COR-L47 (cell line): ENCODE results near the gene GRHL1.
A peak's percentile ranks its signal among the peaks of the same experiment; 100 is the strongest.

Experiments used
- DNase-seq: peaks from one replicate; lab custom pipeline; 2025; lab: John Stamatoyannopoulos, UW

Gene GRHL1

DNA sequence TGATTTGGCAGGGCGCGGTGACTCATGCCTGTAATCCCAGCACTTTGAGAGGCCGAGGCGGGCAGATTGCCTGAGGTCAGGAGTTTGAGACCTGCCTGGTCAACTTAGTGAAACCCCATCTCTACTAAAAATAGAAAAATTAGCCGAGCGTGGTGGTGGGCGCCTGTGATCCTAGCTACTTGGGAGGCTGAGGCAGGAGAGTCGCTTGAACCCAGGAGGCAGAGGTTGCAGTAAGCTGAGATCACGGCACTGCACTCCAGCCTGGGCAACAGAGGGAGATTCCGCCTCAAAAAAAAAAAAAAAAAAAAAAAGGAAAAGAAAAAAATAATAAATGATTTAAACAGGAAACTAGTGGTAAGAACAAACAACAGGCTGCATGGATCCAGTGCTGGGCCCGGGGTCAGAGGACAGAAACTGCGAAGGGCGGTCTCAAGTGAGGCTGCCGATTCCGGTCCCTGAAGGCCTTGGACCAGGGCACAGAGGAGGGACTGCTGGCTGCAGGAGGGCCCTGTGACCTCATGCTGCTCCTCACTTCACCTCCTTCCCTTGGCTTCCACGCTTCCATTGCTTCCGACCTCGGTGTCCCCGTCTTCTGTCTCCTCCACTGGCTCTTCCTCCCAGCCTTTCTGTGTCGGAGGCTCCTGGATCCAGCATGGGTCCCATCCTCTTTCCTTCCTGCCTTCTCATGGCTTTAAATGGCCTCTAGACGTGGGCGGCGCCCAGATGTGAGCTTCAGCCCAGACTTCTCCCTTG is 2.1 kb upstream of the GRHL1 start:
- DNase-seq, result no peak

DNA sequence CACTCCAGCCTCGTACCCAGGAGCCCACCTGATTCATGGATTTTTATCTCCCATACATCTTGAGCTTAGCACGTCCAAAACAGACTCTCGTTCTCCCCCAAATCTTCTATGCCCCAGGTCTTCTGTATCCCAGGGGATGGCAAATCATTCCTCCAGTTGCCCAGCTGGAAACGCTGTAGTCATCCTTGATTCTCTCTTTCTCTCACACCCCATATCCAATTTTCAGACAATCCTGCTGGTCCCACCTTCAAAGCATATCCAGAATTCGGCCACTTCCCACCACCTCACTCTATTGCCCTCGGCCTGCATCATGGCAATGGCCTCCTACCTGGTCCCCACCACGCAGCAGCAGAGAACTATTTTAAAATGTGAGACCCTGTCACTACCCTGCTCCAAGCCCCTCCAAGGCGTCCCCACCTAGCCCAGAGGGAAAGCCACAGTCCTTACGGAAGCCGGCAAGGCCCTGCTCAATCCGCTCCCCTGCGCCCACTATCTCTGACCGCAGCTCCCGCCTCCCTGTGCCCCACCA is 1.4 kb upstream of the GRHL1 start:
- DNase-seq, result no peak

DNA sequence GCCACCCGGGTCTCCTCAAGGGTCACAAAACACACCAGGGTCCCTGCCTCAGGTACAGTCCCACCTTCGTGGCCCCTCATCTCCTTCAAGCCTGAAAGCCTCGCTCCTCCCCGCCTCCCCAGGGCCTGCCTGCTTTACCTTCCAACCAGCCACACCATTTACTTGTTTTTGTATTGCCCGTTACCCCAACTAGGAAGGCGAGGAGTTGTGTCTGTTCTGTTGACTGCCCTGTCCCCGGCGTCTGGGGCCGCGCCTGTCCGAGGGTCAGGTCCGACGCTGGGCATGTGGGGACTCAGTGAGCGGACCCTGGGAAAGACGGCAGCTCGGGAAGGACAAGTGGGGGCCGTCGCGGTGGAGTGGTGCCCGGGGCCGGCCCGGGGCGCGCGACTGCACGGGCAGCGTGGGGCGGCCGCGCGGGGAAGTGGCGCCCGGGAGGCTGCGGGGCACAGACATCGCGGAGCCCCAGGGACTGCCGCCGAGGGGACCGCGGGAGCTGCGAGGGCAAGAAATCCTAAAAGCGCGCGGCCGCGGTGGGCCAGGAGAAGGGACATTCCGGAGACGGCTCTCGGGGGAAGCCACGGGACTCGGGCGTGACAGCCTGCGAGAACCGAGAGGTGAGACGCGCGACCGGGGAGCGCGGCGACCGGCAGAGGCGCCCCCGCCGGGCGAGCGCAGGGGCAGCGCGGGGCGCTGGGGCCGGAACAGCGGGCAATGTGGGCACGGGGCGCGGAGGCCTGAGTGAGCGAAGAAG is 797 bp upstream of the GRHL1 start:
- peak; percentile 51 for DNase-seq

DNA sequence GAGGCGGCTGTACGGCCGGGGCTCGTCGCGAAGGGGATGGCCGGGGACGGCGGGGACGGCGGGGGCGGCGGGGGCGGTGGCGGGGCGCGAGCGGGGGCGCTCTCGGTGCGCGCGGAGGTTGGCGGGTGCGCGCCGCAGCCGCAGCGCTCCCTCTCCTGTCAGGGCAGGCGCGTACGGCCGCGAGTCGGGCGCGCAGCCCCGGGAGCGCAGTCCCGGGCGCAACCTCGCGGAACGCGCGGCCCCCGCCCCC is 296 bp upstream of the GRHL1 start:
- DNase-seq, result no peak

DNA sequence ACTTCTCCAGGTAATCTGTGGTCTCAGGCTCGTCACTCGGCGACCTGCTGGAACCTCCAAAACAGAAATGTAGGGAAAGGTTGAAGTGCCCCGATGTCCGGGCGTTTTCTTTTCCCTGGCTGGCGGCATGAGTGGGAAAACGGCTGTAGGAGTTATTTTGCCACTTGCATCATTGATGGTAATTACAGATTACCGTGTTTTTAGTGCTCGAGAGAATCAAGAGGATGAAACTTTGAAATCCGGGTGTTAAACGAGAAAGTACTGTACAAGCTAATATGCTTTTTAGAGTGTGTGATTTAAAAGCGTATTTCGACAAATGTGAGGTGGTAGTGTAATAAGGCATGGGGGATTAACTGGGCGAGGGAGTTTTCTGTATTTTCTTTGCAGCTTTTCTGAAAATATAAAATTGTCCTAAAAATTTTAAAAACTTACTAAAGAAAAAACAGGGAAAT is 819 bp downstream of the GRHL1 start:
- no peak for DNase-seq

DNA sequence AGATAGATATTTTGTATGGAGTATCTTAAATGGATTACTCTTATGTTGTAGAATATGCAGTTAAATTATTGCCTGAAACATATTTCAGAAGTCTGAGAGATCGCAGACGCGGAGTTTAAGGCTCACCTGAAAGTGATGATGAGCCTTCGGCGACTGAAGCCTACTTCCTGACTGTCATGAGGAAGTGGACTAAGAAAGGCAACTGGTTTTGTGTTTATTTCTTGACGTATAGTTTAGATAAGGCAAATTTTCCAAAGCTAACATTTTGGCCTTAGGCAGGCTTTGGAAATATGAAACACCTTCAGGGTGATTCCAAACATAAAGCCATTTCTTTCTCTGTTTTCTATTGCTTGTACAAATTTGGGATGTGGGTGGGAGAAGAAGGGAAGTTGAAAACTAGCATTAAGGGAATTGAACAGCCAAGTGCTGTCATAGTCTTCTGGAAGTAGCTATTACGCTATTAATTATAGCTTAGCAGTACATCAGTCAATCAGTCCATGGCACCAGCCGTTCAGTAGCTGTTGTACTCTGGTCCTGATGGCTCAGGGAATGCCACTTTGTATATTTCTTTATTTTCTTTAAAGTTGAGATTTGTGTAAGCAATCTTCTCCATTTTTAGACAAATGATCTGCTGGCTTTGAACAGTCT is 1.5 kb downstream of the GRHL1 start:
- no peak for DNase-seq

DNA sequence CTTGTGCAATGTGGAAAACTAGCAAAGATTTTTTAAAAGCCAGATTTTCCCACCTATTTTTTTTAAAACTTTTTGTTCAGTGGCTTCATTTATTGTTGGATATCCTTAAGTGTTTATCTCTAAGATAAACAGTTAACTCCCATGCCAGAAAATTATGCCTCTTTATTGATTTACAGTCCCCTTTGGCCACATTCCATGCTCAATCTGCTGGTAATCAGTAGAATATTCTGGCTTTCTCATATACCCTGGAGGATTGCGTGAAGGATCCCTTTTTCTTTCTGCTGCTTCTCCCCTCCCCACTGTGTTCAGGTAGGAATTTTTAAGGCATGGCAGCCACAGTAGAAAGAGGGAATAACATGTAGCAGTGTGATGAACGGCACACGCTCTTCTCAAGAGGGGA is 2.6 kb downstream of the GRHL1 start:
- no peak for DNase-seq

DNA sequence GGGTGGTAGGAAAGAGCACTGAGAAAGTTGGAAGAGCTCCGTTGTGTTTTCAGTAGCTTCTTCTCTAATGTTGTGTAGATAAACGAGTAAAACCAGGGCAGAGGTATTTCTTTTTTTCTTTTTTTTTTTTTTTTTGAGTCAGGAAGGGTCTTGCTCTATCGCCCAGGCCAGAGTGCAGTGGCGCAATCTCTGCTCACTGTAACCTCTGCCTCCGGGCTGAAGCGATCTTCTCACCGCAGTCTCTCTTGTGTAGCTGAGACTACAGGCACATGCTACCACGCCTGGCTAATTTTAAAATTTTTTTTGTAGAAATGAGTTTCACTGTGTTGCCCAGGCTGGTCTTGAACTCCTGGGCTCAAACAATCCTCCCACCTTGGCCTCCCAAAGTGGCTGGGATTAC is 6.6 kb downstream of the GRHL1 start:
- no peak for DNase-seq

DNA sequence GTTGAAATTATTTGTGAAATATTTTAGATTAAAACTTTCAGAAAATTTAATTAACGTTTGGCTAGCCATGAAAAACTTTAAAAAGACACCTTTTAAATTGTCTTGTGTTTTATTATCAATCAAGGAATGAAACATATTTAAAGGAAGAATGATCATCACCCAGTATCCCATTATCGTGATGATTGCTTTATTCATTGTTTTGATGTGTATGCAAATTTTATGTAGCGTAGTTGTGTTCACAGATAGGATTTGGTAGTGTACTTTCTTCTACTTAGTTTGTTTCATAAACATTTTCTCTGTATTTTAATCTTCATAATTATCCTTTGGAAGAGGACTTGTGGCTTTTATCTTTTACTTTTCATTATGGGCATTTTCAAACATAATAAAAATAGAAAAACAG is 7.8 kb downstream of the GRHL1 start:
- no peak for DNase-seq

DNA sequence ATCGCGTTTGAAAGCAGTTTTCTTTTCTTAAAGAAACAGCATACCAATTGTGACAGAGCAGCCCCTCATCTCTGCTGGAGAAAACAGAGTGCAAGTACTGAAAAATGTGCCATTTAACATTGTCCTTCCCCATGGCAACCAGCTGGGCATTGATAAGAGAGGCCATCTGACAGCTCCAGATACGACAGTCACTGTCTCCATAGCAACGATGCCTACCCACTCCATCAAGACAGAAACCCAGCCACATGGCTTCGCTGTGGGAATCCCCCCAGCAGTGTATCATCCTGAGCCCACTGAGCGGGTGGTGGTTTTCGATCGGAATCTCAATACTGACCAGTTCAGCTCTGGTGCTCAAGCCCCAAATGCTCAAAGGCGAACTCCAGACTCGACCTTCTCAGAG is 9.5 kb downstream of the GRHL1 start:
- DNase-seq, result no peak

DNA sequence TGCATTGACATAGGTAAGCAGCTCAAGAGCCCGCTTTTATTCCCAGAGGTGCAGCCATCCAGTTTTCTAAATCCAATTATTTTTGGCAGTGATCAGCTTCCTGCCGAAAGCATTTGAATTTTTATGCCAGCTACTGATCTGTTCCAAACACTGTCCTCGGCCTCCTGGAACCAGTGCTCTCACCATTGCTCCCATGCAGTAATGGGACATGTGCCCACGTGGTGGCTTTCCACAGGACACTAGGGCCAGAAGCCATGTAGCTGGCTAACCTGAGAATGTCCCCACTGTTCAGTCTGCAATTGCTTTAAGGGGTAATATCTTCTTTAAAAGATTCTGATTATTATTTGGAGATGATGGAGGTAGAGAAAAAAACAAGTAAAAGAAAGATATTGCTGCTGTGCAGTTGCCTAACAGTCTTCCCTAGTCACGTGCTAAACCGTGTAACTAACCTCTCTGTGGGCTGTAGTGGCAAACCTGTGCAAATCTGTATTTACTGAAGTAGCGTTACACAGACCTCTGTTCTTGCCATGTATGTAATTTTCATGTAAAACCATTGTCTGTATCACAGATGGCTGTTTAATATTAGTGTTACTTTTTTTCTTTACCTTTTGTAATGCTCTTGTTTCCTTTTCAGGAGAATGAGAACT is 13.0 kb downstream of the GRHL1 start:
- no peak for DNase-seq

DNA sequence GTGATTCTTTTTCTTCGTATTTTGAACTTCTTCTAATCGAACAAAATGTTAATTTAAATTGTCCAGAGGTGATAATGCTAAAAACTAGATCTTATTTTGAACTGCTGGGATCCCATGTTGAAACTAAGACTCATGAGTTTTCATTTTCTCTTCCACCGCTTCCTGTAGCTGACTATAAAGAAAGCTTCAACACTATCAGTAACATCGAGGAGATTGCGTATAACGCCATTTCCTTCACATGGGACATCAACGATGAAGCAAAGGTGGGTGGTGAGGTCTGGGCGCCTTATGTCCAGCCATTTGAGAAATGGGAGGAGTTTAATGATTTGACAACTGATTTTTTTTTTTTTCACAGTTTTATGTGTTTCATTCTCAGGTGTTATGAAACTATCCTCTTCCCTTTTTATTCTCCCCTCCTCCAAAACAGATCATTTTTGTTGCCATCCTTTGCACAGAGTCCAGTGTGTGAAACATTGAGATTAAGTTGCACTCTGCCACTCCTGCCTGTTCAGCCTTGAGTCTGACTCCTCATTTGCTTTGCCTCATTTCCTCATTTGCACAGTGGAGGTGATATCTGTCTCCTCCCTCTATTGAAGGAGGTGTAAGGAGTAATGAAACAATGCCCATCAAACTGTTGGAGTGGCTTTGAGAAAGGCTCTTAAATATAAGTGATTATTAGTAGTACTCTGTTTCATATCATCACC is 13.8 kb downstream of the GRHL1 start:
- DNase-seq, result no peak

DNA sequence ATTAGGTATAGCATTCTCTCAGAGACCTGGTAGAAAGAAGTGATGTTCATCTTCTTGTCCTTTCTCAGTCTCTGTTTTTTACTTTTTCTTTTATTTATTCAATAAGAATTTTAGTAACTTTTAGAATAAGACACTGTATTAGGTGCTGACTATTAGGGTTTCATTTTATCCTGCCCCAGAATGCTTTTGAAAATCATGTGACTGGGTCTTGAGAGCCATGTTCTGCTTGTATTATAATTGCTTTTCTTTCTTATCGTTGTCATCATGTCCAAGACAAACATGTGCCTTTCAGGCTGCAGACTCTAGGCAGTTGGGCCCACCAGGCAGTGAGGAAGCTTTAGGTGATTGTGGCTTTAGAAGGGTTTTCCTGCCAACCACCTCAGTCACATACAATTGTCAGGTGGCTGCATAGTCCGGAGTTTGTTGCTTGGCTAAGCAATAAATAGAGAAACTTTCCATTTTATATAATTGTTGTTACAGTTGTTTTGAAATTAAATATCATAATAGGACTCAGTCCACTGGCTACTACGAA is 15.1 kb downstream of the GRHL1 start:
- DNase-seq, result no peak

DNA sequence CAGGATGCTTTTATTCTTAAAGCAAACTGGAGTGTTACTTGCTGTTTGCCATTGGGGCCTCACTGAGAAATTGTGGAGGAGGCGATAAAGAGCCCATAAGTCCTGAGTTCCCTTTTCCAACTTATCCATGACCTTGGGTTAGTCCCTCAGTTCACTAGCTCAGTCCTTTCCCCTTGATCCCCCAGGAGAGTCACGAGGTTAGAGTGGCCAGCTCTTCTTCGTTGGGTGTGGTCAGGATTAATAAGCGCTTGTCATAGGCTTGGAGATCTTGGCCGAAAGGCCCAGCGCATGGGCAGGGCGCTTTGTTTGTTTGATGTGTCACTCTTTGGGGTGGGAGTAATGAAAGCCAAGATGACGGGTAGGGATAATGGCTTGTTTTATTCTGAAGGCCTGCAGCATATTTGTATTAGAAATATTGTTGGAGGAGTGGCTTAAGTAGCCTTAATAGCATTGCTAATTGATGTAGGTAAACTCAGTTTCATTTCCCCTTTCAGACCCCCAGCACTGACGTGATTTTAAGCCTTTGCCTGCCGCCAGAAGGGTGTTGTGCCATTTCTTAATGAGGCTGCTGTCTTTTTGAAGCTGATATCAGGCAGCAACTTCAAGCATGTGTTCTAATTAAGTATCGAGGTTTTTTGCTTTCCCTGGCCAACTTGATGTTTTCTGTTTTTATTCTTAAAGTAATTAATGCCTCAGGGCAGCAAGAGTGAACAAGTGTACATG is 15.7 kb downstream of the GRHL1 start:
- DNase-seq, result no peak

DNA sequence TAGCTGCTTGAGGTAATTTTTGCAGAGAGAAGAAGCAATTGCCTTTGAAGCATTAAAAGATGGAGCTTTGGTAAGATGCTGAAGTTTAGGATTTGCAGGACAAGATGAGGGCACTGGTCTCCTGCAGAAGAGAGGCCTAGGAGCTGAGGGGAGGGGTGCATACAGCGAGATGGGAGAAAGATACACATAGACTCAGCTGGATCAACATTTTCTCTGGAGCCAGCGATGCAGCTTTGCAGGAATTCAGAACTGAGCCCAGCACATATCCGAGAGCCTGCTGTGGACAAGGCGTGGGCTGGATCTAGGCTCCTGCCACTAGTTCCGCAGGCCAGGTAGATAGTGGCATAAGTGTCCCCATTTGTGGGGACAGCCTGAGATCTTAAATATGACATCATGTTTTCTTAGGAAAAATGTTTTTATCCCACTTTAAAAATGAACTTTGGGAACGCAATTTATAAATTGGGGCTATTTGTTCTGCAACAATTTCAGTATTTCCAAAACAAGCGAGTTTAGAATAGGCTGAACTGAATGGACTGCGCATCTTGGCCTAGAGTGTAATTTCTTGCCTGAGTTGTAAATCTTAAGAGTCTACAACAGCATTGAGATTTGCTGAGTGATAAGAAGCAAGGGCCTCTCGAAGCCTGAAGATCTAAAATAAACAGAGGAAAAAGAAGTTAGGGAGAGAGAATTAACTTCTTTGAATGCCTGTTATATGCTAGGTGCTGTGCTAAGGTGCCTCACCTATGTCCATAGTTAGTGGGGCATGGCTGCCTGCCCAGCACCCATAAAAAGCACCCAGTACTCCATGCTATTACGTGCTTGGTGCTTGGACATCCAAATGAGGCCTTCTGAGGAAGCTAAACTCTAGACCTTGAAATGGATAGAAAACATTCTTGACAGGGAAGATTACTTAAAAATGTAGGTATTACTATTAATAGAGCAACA is 17.3 kb downstream of the GRHL1 start:
- no peak for DNase-seq

DNA sequence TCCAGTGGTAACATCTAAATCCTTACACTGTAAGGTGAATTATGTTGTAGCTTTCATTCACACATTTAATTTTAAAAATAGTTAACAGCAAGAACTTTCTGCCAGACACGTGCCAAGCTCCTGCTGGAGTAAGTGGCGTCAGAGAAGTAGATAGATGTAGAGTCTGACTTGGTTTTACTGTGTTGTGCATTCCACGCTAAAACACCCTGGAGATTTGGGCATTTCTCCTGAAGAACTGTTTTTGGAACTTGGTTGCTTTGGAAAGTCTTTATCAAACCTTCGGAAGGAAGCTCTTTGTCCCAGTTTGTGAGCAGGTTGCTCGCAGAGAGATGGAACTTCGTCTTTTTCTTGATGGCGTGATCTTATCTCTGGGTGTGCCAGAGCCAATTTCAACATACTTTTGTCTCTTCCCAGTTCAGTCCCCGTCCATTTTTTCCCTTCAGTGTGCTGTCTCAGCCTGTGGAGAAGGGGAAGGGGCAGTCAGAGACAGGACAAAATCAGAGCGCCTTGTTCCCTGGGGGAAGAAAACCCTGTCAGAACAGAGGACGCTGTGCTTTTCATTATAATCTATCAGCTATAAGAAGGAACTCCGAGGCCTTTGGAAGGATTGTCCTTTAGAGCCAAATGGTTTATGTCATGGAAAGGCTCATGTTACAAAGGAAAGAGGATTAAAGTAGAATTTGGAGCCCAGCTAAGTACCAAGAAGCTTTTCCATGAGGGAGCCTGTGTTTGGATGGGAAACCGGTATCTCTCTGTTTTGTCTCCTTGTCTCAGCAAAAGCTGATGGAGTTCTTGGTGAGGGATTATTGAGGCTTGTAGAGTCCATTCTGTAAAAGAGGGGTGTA is 18.9 kb downstream of the GRHL1 start:
- no peak for DNase-seq

DNA sequence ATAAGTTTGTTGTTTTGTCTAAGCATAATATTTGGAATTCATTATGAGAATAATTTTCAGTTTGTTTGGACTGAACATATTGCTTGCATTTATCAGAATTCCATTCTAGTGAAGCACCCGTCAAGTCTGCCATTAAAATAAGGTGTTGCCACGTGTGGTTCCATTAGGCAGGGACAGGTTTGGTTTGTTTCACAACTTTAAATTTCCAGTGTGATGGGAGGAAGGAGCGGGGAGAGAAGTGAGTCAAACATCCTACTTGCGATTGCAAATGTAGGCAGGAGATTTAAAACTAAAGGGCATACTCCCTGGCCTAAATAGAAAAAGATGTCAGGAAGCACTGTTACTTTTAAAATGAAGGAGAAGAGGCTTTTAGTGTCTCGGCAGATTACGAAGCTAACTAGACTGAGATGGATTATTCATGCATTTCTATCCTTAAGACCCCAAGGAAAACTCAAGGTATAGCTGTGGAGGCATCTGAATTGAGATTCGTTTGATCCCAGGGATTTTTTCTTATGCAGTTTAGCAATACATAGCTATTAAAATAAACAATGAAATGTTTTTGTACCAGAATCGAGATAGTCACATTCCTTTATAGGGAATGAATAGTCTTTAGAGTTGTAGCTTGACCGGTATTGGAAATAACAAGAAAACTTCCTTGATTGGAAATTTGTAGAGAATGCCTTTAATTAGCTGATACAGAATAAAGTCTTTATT is 19.8 kb downstream of the GRHL1 start:
- DNase-seq, result no peak

DNA sequence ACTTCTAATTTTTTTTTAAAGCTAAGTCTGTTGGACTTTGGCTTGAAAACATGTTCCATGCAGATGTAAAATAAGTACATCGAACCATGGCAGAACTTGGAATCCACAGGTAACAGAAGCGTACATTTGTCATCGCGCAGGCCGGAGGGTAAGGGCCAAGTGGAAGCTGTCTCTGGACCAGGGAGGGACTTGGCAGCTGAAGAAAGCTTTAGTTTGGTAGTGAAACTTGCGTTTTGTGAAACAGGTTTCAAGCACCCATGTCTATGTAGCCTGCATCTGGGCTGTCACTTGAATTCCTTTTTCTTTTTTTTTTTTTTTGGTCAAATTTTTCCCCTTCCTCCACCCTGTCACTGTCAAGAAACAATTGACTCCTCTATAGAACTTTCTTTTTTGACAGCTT is 20.4 kb downstream of the GRHL1 start:
- no peak for DNase-seq
